ENCODE results near the gene CYTIP.

- no peak for TF ChIP-seq EZH2 (IDR thresholded peaks at IDR 0.05; ENCODE audit: borderline replicate concordance, low read depth, low read length, poor library complexity, severe bottlenecking)
- no peak for TF ChIP-seq CTCF (conservative IDR thresholded peaks at IDR 0.05; ENCODE audit: low read depth, low read length)
These were observed 1.7 kb downstream of the CYTIP start for GRCh38 chr2:157442191-157442590.
